HG03520 (cell line): ENCODE data around the gene TMEM18.

Experiments
- ATAC-seq: cut with Tn5 transposase; IDR thresholded peaks from one replicate; pipeline ENCODE4 v1.9.1; 2021; ENCODE audit warnings: mild to moderate bottlenecking, moderate library complexity; ENCODE audit not compliant: unreplicated experiment

The TMEM18 gene

DNA sequence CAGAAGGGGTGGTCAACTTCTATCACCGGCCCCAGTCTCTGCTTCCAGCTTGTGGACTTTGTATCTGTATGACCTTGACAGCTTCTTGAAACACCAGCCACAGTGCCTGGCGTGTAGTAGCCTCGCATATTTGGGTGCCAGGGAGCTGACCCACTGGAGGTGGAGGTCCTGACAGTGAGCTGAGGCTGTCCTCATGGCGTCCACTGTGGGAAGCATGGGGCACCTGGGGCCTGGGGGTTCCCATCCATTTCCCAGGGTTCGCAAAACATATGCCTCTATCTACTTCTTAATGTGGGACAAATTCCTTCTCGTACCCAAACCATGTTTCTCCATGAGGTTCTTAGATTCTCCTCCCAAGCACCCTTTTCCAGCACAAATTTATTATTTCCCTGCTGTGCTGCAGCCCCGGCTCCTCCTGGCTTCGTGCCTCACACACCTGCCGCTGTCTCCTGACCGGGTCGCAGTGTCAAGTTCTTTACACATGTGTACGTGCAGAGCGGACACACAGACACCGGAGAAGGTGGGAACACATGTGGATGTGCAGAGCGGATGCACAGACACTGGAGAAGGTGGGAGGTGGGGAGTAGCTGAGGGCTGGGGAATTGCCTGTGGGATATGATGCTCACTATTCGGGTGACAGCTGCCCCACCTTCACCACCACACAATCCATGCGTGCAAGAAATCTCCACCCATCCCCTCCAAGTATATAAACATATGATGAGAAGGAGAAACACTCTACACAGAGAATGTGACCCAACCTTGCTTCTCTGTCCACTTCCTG lies 23.4 kb downstream of the TMEM18 start:
- no peak for ATAC-seq

DNA sequence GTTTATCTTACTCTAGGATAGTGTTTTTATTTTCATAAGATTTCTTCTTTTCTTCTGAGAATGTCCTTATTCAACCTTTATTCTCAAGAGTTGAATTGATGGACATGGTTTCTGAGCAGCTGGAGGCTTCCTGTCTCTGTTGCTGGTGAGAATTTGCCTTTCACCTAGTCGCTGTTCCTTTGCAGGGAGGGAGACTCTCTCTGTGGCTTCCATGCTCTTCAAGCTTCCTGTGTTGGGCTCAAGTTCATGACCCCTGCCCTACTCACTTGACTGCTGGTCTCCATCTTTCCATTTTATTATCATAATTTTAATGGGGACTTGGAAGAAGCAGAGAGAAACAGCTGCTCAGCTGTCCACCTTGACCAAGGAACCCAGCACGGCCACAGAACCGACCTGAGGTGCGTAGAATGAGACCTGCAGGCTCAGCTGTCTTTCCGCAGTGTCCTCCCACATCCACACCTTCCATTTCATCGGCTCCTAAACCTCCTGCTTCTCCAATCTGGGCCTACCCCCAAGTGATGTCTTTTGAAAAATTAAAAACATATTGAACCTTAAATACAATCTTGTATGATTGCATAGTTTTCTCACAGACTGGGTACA lies 24.2 kb downstream of the TMEM18 start:
- ATAC-seq, result no peak

DNA sequence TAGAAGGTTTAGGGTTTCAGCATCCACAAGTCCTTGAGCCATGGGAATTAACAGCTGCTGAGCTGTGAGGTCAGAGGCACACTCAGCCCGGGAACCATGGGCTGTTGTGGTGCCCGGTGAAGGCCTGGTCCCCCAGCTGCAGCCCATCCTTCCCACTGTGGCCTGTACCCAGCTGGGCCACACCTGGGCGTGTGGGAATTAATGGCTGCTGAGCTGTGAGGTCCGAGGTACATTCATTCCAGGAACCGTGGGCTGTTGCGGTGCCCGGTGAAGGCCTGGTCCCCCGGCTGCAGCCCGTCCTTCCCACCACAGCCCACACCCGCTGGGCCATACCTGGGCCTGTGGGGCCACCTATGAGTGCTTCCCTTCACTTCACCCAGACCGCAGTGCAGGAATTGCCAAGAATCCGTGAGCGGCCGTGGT lies 25.2 kb downstream of the TMEM18 start:
- ATAC-seq, result no peak

DNA sequence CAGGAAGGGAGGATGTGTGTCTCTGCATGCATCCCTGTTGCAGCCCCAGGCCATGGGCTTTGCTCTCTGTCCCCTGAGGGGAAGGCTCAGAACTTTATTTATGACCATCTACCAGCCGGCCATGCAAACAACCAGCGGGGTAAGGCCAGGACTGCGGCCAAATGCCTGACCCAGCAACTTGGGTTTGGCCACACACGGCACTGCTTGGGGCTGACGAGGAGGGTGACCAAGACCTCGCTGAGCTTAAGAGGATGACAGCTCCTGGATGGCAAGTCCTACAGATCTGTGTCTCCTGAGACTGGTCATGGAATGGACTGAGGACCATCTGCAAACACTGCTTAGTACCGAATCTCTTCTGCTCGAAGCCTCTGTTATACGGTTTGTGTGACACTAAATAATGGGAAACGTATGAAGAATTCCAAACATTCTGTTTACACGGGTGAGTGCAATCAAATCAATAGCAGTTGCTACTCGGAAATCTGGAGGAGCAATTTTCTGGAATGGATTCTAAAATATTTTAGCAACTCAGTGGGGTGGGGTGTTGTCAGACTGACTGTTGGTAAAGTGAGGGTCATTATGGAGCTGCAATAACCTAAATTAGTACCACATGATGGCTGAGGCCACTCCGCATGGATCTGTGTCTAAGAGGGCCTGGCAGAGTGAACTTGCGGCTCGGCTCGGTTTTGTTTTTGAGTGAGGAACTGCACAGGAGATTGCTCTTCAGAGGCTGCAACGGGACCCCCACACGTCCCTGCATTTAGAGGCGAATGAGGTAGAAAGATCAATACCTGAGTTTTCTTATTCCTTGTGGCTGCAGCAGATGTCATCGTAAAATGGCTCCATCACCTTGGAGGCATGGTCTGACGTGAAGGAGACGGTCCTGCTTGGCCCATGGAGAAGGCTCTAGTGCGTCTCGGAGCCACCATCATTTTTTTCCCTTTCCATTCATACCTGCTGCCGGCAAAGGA lies 26.6 kb downstream of the TMEM18 start:
- ATAC-seq, result no peak

DNA sequence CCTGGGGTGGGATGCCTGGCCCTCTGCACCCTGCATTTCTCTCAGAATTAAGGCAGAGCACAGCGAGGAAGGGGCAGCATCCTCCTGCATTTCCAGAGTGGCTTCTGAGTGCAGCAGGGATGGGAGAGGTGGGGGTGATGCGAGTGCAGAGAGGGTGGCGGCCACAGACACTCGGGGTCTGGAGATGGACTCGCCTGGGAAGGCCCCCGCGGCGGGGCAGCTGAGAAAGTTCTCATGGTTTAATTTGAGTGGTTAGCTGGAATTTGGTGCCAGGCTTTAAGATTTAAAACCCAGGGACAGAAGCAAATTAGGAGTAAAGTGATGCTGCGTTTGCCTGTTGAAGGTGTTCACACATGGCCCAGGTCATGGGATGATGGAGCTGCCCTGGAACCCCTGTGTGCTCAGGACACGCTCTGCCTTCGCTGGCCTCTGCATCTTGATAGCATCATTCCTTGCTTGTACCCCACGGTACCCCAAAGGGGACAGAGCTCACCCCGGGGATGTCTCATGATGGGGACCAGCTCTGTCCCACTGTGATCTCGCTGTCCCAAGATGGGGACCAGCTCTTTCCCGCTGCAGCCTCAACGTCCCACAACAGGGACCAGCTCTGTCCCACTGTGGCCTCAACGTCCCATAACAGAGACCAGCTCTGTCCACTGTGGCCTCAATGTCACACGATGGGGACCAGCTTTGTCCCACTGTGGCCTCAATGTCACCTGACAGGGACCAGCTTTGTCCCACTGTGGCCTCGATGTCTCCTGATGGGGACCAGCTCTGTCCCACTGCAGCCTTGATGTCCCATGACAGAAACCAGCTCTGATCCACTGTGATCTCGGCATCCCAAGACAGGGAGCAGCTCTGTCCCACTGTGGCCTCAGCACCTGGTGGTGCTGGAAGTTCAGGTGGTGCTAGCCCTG lies 27.5 kb downstream of the TMEM18 start:
- no peak for ATAC-seq

DNA sequence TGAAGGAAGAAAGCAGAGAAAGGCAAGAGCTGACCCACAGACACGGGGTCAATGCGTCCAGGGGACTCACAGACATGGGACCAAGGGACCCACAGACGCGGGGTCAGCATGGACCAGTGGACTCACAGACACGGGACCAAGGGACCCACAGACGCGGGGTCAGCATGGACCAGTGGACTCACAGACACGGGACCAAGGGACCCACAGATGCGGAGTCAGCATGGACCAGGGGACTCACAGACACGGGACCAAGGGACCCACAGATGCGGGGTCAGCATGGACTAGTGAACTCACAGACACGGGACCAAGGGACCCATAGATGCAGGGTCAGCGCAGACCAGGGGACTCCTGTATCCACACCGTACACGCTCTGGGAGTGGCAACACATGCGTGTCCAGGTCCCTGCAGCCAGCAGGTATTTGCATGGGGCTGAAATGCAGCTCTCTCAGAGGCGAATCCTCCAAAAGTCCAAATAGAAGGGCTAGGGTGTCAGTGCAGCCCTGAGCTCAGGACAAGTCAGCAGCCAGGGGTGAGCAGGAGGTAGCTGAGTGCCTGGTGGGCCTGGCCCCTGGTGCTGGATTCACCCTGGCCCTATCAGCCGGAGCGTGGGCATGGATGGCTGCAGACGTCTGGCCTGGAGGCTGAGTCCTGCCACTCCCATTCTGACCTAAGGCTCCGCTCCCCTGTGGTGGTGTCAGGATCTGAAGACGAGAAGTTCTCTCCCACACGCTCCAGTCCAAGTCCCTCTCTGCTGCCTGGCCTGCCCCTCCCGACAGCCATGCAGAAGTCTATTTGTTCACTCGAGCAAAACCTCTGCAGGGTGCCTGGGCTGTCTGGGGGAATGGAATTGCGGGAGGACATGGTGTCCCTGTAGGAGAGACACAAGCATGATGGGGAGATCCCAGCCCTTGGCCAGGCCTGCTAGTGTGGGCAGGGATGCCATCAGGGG lies 28.5 kb downstream of the TMEM18 start:
- ATAC-seq, result no peak

DNA sequence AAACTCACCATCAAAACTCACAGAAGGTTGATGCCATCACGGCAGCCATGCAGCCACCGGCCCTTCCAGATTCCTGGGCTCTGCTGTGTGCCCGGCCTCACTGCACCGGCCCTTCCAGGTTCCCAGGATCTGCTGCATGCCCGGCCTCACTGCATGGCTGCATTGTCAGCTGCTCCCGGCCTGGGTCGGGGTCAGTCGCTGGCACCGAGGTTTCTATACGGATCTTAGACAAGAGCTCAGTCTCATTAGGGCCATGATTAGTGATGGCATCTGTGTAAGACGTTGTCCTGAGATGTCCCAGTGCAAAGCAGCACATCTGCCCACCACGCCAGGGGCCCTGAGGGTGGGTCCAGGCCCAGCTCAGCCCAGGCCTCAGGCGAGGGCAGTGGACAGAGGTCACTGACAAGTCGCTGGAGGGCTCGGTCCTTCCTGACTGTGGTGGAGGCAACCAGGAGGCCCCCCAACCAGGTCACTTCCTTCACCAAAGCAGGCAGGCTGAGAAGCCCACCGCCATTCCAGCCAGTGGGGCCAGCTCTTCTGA lies 29.4 kb downstream of the TMEM18 start:
- ATAC-seq, result no peak

DNA sequence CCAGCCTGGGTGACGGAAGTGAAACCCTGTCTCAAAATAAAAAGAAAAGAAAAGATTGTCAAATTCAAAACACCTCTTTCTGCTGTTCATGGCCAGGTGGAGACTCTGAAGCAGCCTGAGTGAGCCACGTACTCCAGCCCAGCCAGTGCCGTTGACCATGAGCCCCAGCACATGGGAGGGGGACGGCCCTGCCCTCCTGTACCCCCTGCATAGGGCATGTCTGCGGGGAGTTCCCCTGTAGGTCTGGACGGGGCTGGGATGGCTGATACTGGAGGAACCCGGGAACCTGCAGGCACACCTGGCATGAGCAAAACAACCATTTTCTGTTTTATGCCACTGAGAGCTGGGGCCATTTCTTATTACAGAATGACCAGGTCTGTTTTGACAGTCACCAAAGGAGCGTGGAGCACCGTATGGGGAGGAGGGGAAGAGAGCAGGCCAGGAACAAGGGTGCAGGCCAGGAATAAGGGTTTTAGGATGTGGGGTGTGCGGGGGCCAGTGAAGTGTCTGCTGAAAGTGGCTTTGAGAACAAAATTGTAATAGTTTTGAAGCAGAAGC lies 30.1 kb downstream of the TMEM18 start:
- no peak for ATAC-seq

DNA sequence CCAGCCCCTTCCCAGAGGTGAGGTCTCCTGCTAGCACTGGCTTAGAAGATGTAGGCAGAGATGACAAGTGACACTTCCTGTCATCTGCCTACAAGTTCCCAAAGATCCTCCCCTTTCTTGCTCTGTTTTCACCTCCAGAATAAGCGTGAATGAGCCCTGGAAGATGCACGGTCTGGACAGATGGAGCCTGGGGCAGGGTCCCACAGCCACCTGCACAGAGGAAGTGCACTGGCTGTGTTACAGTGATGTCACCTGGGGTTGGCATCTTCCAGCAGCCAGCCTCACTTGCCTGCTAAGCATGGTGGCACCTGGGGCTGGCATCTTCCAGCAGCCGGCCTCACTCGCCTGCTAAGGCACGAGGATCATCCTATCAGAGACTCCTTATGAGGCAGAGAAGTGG lies 32.3 kb downstream of the TMEM18 start:
- ATAC-seq, result no peak

DNA sequence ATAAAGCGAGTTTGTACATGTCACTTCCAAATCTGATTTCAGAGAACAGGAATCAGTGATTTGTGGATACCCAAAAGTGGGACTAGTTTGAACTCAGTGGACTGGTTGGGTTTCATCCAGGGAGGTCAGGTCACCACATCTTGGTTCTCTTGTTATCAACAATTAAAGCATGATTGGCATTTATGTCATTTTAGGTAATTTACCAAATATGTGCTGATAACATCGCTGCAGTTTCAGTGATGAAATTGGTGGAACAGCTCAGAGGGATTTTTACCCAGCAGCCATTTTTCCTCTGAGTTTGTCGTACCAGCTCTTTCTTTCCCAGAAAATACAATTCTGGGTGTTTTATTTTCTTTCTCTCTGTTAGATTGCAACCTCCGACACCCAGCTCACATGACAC lies 33.4 kb downstream of the TMEM18 start:
- ATAC-seq, result no peak

DNA sequence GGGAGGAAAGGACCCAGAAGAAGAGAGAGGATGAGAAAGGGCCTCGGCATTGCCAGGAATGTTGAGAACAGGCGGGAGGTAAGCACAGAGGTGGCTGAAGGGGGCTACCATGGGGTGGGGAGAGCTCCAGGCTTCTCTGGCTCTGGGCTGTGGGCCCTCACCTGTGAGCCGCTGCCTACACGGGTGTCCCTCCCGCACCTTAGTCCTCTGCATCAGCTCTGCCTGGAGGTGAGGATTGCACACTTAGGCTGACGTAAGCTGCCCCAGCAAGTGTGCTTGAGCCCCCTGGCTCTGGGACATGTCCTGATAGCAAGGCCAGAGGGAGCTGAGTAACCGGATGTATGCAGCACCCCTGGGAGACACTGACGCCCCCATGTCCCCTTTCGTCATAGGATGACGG lies 33.9 kb downstream of the TMEM18 start:
- no peak for ATAC-seq

DNA sequence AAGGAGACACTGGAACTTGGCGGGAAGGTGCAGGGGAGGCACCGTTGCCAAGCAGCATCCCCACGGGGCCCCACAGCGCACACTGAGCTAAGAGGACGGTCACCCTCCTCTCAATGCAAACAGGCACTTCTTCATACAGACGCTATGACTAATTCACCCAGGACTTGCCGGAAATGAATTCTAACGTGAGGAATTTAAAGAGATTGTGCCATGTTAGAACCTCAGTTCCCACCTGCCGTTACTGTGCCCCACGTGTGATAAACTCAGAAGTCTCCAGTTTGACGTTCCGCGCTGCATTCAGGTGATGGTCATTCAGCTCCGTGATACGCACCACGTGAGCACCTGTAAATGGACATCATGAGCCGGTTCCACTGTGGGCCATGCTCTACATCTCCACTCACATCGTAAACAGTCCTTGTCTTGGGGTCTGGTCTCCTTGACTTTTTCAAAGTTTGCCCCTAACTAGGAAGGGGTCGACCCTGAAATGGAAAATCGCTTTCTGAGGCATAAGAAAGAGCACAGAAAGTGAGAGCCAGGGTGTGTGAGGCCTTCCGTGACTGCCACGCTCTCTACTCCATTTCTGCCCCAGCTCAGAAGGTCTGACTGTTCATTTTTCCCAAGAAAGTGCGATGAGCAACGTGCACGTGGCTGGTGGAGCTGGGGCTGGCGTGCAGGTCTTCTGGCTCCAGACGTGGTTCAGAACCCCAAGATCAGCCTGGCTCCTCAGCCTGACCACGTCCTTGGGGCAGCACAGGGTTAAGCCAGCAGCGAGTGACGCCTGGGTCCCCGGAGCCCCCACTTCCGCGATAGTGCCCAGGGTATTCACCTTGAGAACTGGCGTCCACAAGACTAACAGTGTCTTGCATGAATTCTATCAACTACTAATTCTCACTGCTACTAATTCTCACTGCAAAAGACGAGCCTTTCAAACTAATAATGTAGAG lies 35.1 kb downstream of the TMEM18 start:
- no peak for ATAC-seq

DNA sequence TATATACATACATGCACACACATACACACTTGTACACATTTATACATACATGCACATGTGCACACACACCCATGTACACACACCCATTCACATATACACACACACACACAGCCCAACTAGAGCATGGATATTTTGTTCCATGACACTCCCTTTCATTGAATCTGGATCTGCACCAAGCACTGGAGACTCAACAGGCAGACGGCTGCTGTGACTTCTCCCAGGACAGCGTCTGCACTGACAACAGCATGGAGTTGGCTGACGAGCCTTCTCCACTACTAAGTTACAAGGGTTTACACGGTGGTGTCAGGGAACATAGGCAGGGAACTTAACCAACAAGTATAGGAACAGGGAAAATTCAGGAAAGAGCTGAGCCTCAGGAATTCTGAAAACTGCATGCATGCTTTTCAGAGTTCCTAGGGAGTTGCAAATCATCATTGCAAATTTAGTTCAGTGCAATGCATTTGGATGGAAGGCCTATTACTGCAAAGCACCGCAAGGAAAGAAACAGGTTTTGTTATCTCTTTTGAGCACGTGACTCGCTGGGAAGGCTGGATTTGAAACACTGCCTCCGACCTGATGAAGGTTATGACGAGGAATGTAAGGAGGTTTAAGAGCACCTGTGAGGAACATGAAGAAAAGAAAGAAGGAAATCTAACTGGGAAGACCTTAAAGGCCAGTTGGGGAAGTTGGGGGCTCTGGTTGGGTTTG lies 35.9 kb downstream of the TMEM18 start:
- no peak for ATAC-seq

DNA sequence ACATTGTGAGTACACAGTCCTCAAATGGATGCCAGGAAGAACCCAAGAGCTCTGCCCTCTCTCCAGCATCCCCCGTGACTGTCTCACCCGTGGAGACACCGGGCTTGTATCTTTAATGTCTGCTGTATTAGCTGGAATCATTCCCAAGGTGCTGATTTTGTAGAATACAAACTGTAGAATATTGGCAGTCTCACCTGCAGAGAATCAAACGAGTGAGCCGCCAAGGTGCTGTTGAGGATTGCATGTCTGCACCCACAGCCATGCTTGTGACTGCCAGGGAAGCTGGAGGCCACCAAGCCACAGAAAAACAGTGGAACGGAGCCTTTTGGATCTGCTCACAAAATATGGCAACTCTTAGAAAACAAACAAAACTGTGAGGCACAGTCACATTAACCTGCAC lies 37.5 kb downstream of the TMEM18 start:
- no peak for ATAC-seq

DNA sequence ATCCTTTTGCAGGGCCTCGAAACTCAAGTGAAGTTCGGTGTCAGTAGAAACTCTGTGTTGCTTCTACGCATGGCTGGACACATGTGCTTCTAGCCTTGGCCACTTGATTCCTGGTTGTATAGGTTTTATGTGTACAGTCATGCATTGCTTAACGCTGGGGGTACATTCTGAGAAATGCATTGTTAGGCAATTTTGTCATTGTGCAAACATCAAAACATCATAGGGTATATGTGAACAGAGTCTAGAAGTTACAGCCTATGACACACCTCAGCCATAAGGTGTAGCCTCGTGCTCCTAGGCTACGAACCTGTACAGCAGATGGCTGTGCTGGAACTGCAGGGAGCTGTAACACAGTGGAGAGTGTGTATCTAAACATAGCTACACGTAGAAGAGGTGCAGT lies 39.4 kb downstream of the TMEM18 start:
- no peak for ATAC-seq

DNA sequence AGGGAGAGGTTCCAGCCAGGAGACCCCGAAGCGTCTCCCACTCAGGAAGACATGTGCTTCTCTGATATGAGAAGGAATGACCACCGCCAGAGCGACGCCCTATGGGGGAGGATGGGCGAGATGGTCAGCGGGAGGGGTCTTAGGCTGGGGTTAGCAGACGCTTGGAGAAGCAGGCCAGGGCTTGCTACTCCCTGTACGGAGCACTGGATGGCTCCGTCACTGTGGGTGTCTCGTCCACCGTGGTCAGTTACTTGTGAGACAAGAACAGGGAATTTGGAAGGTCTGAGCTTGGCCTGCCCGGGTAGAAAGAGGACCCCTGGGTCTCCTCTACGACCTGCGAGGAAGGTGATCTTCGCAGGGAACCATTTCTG lies 39.8 kb downstream of the TMEM18 start:
- no peak for ATAC-seq
